ENCODE measurements around the gene C12orf57. TPM values are rescaled to one million over a fixed set of nuclear protein-coding genes. Genes with fewer than 3 reads are reported as not detected.

C12orf57 gene
- total and polyA plus RNA-seq, 2 of the 13 experiments (the other 11 are each of a cell fraction or from before 2014, with no cell fraction given) = 84.0 to 287 TPM

DNA sequence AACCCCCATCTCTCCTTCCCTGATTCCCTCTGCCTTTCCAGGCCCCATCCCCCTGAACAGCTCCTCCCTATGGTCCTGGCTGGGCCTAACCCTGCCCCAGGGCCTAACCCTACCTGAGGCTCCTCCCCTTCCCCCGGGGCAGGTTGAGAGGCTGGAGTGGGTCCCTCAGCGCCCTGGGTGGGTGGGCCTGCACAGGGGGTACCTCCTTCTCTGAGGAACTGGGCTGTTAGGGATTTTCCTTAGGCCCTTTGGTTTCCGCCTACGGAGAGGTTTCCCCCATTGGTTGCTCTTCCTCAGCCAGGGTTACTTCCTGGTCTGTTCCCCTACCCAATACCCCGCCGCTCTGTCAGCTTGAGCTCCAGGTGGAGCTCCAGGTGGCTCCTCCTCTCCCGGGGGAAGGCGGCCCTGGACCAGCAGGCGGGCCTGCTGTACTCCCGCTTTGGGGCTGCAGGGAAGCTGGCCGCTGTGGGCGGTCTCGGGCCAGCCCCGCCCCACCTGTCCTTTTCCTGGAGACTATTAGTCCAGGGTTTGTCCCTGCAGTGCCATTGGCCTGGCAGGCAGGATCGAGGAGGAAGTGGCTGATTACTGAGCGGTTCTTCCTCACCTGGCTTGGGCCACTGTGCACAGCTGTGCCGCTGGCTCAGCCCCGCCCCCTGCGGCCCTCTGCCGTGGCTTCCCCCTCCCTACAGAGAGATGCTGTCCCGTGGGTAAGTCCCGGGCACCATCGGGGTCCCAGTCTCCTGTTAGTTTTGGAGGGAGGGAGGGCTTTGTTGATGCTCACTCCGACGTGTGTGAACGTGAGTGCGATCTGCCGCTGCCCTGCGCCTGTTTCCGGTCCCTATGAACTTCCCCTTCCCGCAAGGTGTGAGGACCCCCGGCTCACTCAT is 2.5 kb downstream of the C12orf57 start:
- H3K9ac ChIP-seq (ENCODE audit: insufficient read depth, low read depth, low read length) = peak overlapping the region; percentile 69
- BruUV-seq (replicated peaks) = no TSS peak
- peaks cover 38% of the 10 kb centered on the region for H3K4me1 ChIP-seq (ENCODE audit: insufficient read depth, low read length)
- ATAC-seq = peak; percentile 82
- no peaks in the 10 kb centered on the region for H3K36me3 ChIP-seq (replicated peaks in 1 of 2; ENCODE audit: control insufficient read depth in 1 of 2, insufficient read depth in 2 of 2, low read length in 2 of 2)
- DNase-seq (ENCODE audit: low spot score) = peak; percentile 96
- peak overlapping the region; percentile 73 for H3K27ac ChIP-seq (ENCODE audit: extremely low read length, insufficient read depth, low read length)
- CTCF ChIA-PET (ENCODE audit: low intra/inter-chr PET ratio, low total read pairs) = interaction anchor here (1.1 to 2.1 kb wide), 3 partner anchors 16 to 77 kb away, joined by 3 to 6 read pairs (median 5); no protein-coding TSS in a partner anchor
- in situ Hi-C loops (cut with HindIII; ENCODE audit: extremely low pct_ligation_motif_present, low pct_unique_long_range_greater_than_20kb) = loop anchor here (10.0 kb wide), 1 partner anchor 169 kb away; no protein-coding TSS in a partner anchor
- under 1% methylated on average over 12 of the region's 32 CpGs for WGBS (ENCODE audit: low lambda C conversion rate)
- H3K9me3 ChIP-seq (ENCODE audit: low read length) = no peaks in the 10 kb centered on the region
- H3K4me2 ChIP-seq (ENCODE audit: low read depth, low read length) = peak overlapping the region; percentile 92
- no peaks in the 10 kb centered on the region for H4K20me1 ChIP-seq (ENCODE audit: insufficient read depth, low read length)
- FAIRE-seq = peak; percentile 98
- no peaks in the 10 kb centered on the region for H3K27me3 ChIP-seq (ENCODE audit: control insufficient read depth in 1 of 2, insufficient read depth in 2 of 2, low read length in 2 of 2)
- POLR2A ChIA-PET = interaction anchor here (0.5 to 5.2 kb wide), 33 partner anchors 8 to 961 kb away, joined by 3 to 180 read pairs (median 5); partner anchors contain the start of genes C1RL, C1S, CDCA3 and CLSTN3
- intact Hi-C loops (cut with micrococcal nuclease; ENCODE audit: unreplicated experiment) = loop anchor here (1.0 kb wide), 1 partner anchor 16 kb away; no protein-coding TSS in a partner anchor
- H3K4me3 ChIP-seq (replicated peaks in 1 of 3; ENCODE audit: insufficient read depth in 1 of 3, low read depth in 2 of 3, low read length in 3 of 3) = peak overlapping the region; percentile 52 to 89 (median 71)
- H3K79me2 ChIP-seq (ENCODE audit: insufficient read depth, low read length) = no peaks in the 10 kb centered on the region
- H2AFZ ChIP-seq (ENCODE audit: low read length) = peak overlapping the region; percentile 70
- TF ChIP-seq SALL1 (CRISPR knock-in tag; IDR thresholded peaks at IDR 0.05) (peak; percentile 27; the same call in 1 of the 2 replicates), TMF1 (CRISPR knock-in tag; IDR thresholded peaks at IDR 0.05; ENCODE audit: low read depth) (no peak), ZNF598 (CRISPR knock-in tag; IDR thresholded peaks at IDR 0.05; ENCODE audit: borderline replicate concordance) (0 out of 2 replicates have a peak, but pooled peaks have one; percentile 5), LCORL (IDR thresholded peaks at IDR 0.05) (no peak), LCORL (CRISPR knock-in tag; IDR thresholded peaks at IDR 0.05) (peak; percentile 74), MIER3 (CRISPR knock-in tag; IDR thresholded peaks at IDR 0.05; ENCODE audit: borderline replicate concordance) (0 out of 2 replicates have a peak, but pooled peaks have one; percentile 34), ZNF318 (CRISPR knock-in tag; IDR thresholded peaks at IDR 0.05) (no peak), ZNF101 (CRISPR knock-in tag; IDR thresholded peaks at IDR 0.05; ENCODE audit: borderline replicate concordance, low read depth) (no peak)
- TF ChIP-seq, protein P1, sequence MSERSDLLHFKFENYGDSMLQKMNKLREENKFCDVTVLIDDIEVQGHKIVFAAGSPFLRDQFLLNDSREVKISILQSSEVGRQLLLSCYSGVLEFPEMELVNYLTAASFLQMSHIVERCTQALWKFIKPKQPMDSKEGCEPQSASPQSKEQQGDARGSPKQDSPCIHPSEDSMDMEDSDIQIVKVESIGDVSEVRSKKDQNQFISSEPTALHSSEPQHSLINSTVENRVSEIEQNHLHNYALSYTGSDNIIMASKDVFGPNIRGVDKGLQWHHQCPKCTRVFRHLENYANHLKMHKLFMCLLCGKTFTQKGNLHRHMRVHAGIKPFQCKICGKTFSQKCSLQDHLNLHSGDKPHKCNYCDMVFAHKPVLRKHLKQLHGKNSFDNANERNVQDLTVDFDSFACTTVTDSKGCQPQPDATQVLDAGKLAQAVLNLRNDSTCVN (CRISPR knock-in tag; IDR thresholded peaks at IDR 0.05; ENCODE audit: borderline replicate concordance) = peak; percentile 59; the same call in 1 of the 2 replicates
